BE2C (cell line): Measurements from ENCODE around the gene COLEC11.

Source experiments
- DNase-seq: peaks from one replicate; pipeline ENCODE4 v3.0.0-alpha.2; 2020
- H3K27me3 ChIP-seq: fragments of 250-450 bp; sonication (Bioruptor Pico); 2 replicates; pipeline ENCODE4 v1.5.1; 2020; ENCODE audit warnings: mild to moderate bottlenecking
- H3K36me3 ChIP-seq: fragments of 250-450 bp; sonication (Bioruptor Pico); 2 replicates; pipeline ENCODE4 v1.5.1; 2020; ENCODE audit warnings: mild to moderate bottlenecking
- H3K4me1 ChIP-seq: fragments of 250-450 bp; sonication (Bioruptor Pico); 2 replicates; pipeline ENCODE4 v1.5.1; 2020
- H3K4me3 ChIP-seq: 2 replicates; pipeline ENCODE4 v1.5.1; 2011; ENCODE audit warnings: low read depth, low read length
- H3K9me3 ChIP-seq: fragments of 250-450 bp; sonication (Bioruptor Pico); 2 replicates; pipeline ENCODE4 v1.5.1; 2020
- CTCF ChIP-seq: IDR thresholded peaks from 2 replicates; pipeline ENCODE4 v1.5.1; 2012; ENCODE audit warnings: mild to moderate bottlenecking, low read depth, low read length

Gene COLEC11

GRCh38 chr2:3678212-3678611 lies 83.3 kb downstream of the COLEC11 start:
- no peak for DNase-seq
- no peaks in the 10 kb centered on the region for H3K36me3 ChIP-seq
- no peaks in the 10 kb centered on the region; the same call in 1 of the 2 replicates for H3K4me1 ChIP-seq
- no peaks in the 10 kb centered on the region for H3K27me3 ChIP-seq
- no peaks in the 10 kb centered on the region for H3K9me3 ChIP-seq
- no peak overlapping the region for H3K4me3 ChIP-seq
- TF ChIP-seq CTCF: no peak

GRCh38 chr2:3679180-3679579 lies 84.3 kb downstream of the COLEC11 start:
- H3K4me3 ChIP-seq: no peak overlapping the region
- no peaks in the 10 kb centered on the region for H3K9me3 ChIP-seq
- H3K36me3 ChIP-seq: no peaks in the 10 kb centered on the region
- H3K4me1 ChIP-seq: no peaks in the 10 kb centered on the region; the same call in 1 of the 2 replicates
- TF ChIP-seq CTCF: no peak
- no peaks in the 10 kb centered on the region for H3K27me3 ChIP-seq
- DNase-seq: no peak

- H3K9me3 ChIP-seq: no peaks in the 10 kb centered on the region
- TF ChIP-seq CTCF: no peak
- no peaks in the 10 kb centered on the region; the same call in 1 of the 2 replicates for H3K4me1 ChIP-seq
- DNase-seq: no peak
- no peak overlapping the region for H3K4me3 ChIP-seq
- no peaks in the 10 kb centered on the region for H3K36me3 ChIP-seq
- no peaks in the 10 kb centered on the region for H3K27me3 ChIP-seq
These were observed 84.9 kb downstream of the COLEC11 start for GRCh38 chr2:3679616-3680393.

- DNase-seq: no peak
- H3K36me3 ChIP-seq: no peaks in the 10 kb centered on the region
- no peaks in the 10 kb centered on the region; the same call in 1 of the 2 replicates for H3K4me1 ChIP-seq
- H3K9me3 ChIP-seq: no peaks in the 10 kb centered on the region; the same call in 1 of the 2 replicates
- no peak for TF ChIP-seq CTCF
- H3K4me3 ChIP-seq: no peak overlapping the region
- no peaks in the 10 kb centered on the region for H3K27me3 ChIP-seq
These were observed 85.8 kb downstream of the COLEC11 start for GRCh38 chr2:3680548-3681345.

GRCh38 chr2:3681625-3682024 lies 86.7 kb downstream of the COLEC11 start:
- no peak for TF ChIP-seq CTCF
- H3K9me3 ChIP-seq: no peaks in the 10 kb centered on the region; the same call in 1 of the 2 replicates
- no peaks in the 10 kb centered on the region for H3K36me3 ChIP-seq
- no peaks in the 10 kb centered on the region; the same call in 1 of the 2 replicates for H3K4me1 ChIP-seq
- no peaks in the 10 kb centered on the region for H3K27me3 ChIP-seq
- no peak overlapping the region for H3K4me3 ChIP-seq
- DNase-seq: no peak
